IMR-90 (cell line): ENCODE measurements around the gene SFTPB. TPM values are rescaled to one million over a fixed set of nuclear protein-coding genes. Genes with fewer than 3 reads are reported as not detected.
A peak's percentile ranks its signal among the peaks of the same experiment; 100 is the strongest.

Experiments used
- ATAC-seq: fragments of 200-7000 bp; cut with Tn5 transposase; 2 replicates; pipeline ENCODE4 v1.9.1; 2020; ENCODE audit warnings: low read depth, mild to moderate bottlenecking, moderate library complexity
- BruUV-seq: library from RNA; stranded (reverse); fragments of 400-500 nt; replicated peaks from 2 replicates; lab custom pipeline; 2021; lab: Mats Ljungman, UMichigan
- CTCF ChIA-PET: fragments of 300-600 bp; formaldehyde crosslinking; extraction: SDS; loops from one replicate; lab custom pipeline; 2021; ENCODE audit warnings: antibody characterized with exemption; lab: Yijun Ruan, JAX
- POLR2A ChIA-PET: fragments of 300-600 bp; sonication (Branson Sonifier 250); formaldehyde crosslinking; loops from one replicate; lab custom pipeline; 2022; ENCODE audit warnings: antibody characterized with exemption; ENCODE audit not compliant: unreplicated experiment; lab: Charles Lee
- DNase-seq: peaks from one replicate; pipeline ENCODE4 v3.0.0; 2013
- H2AFZ ChIP-seq: replicated peaks from 2 replicates; pipeline ENCODE3; 2013; ENCODE audit warnings: low read length, mild to moderate bottlenecking; ENCODE audit not compliant: poor library complexity
- H2AK5ac ChIP-seq: 2 replicates; pipeline ENCODE4 v1.6.1; 2013; ENCODE audit warnings: low read depth, low read length, inconsistent platforms
- H2AK9ac ChIP-seq: replicated peaks from 2 replicates; pipeline ENCODE3; 2013; ENCODE audit warnings: mild to moderate bottlenecking, low read depth, low read length, moderate library complexity; ENCODE audit not compliant: poor library complexity
- H2BK120ac ChIP-seq: 2 replicates; pipeline ENCODE4 v1.6.1; 2013; ENCODE audit warnings: low read depth, low read length, inconsistent platforms
- H2BK15ac ChIP-seq: 3 replicates; pipeline ENCODE4 v1.6.1; 2013; ENCODE audit warnings: low read depth, low read length, inconsistent platforms
- H2BK20ac ChIP-seq: 2 replicates; pipeline ENCODE4 v1.6.1; 2013; ENCODE audit warnings: low read depth, mild to moderate bottlenecking, inconsistent platforms, low read length, moderate library complexity
- H2BK5ac ChIP-seq: 2 replicates; pipeline ENCODE4 v1.6.1; 2013; ENCODE audit warnings: mild to moderate bottlenecking, low read depth, low read length, inconsistent platforms; ENCODE audit not compliant: poor library complexity, severe bottlenecking
- H3K14ac ChIP-seq: replicated peaks from 2 replicates; pipeline ENCODE4 v1.6.1; 2013; ENCODE audit warnings: low read depth, low read length, inconsistent platforms
- H3K18ac ChIP-seq: 2 replicates; pipeline ENCODE4 v1.6.1; 2013; ENCODE audit warnings: low read depth, low read length, control low read depth
- H3K23ac ChIP-seq: 2 replicates; pipeline ENCODE4 v1.6.1; 2013; ENCODE audit warnings: low read depth, low read length, inconsistent platforms
- H3K27ac ChIP-seq: 2 replicates; pipeline ENCODE4 v1.5.1; 2013; ENCODE audit warnings: mild to moderate bottlenecking, control low read depth, low read length; ENCODE audit not compliant: insufficient read depth
- H3K27me3 ChIP-seq: 2 replicates; pipeline ENCODE4 v1.6.1; 2013; ENCODE audit warnings: low read length; ENCODE audit not compliant: control insufficient read depth, insufficient read depth
- H3K36me3 ChIP-seq: 2 replicates; pipeline ENCODE4 v1.6.1; 2013; ENCODE audit warnings: low read length, mixed read lengths; ENCODE audit not compliant: control insufficient read depth, insufficient read depth
- H3K4ac ChIP-seq: 2 replicates; pipeline ENCODE4 v1.6.1; 2013; ENCODE audit warnings: low read depth, low read length, inconsistent platforms
- H3K4me1 ChIP-seq: 2 replicates; pipeline ENCODE4 v1.6.1; 2013; ENCODE audit warnings: low read length, mixed read lengths; ENCODE audit not compliant: control insufficient read depth, insufficient read depth
- H3K4me2 ChIP-seq: 2 replicates; pipeline ENCODE4 v1.6.1; 2013; ENCODE audit warnings: low read depth, mild to moderate bottlenecking, control low read depth, low read length, moderate library complexity
- H3K4me3 ChIP-seq: 2 replicates; pipeline ENCODE4 v1.5.1; 2013; ENCODE audit warnings: low read depth, mild to moderate bottlenecking, control low read depth, low read length, moderate library complexity; ENCODE audit not compliant: insufficient read depth
- H3K56ac ChIP-seq: 2 replicates; pipeline ENCODE4 v1.6.1; 2013; ENCODE audit warnings: low read length, inconsistent platforms; ENCODE audit not compliant: insufficient read depth; ENCODE audit errors: extremely low read depth
- H3K79me1 ChIP-seq, 2 experiments: 2 replicates each; pipeline ENCODE4 v1.6.1; 2013; ENCODE audit warnings: low read length in 2 of 2, inconsistent platforms in 1 of 2, low read depth in 1 of 2
- H3K9ac ChIP-seq: 2 replicates; pipeline ENCODE4 v1.6.1; 2013; ENCODE audit warnings: low read depth, low read length, control low read depth
- H3K9me1 ChIP-seq: 2 replicates; pipeline ENCODE4 v1.6.1; 2013; ENCODE audit warnings: low read length, inconsistent platforms; ENCODE audit not compliant: insufficient read depth
- H3K9me3 ChIP-seq: 2 replicates; pipeline ENCODE4 v1.6.1; 2013; ENCODE audit warnings: low read length; ENCODE audit not compliant: control insufficient read depth, insufficient read depth
- H4K20me1 ChIP-seq: 2 replicates; pipeline ENCODE4 v1.6.1; 2013; ENCODE audit warnings: low read length, inconsistent platforms; ENCODE audit not compliant: insufficient read depth
- H4K5ac ChIP-seq: 2 replicates; pipeline ENCODE4 v1.6.1; 2013; ENCODE audit warnings: mild to moderate bottlenecking, low read depth, low read length, control low read depth
- H4K8ac ChIP-seq, 2 experiments: 2 replicates each; pipeline ENCODE4 v1.6.1; 2013; ENCODE audit warnings: low read depth in 2 of 2, low read length in 2 of 2, control low read depth in 1 of 2, inconsistent platforms in 1 of 2
- H4K91ac ChIP-seq: 2 replicates; pipeline ENCODE4 v1.6.1; 2013; ENCODE audit warnings: low read depth, low read length, inconsistent platforms; ENCODE audit not compliant: insufficient read depth
- CEBPB ChIP-seq: IDR thresholded peaks from 2 replicates; pipeline ENCODE4 v1.6.1; 2012; ENCODE audit warnings: low read depth, low read length, improper control_type of control experiment
- CHD1 ChIP-seq: IDR thresholded peaks from 2 replicates; pipeline ENCODE4 v1.6.1; 2012; ENCODE audit warnings: low read depth, low read length, improper control_type of control experiment
- FOS ChIP-seq: fragments of 150-350 bp; IDR thresholded peaks from 2 replicates; pipeline ENCODE4 v1.6.1; 2016; ENCODE audit warnings: low read depth, low read length
- MAFK ChIP-seq: IDR thresholded peaks from 2 replicates; pipeline ENCODE4 v1.6.1; 2012; ENCODE audit warnings: low read depth, low read length, improper control_type of control experiment
- MAZ ChIP-seq: IDR thresholded peaks from 2 replicates; pipeline ENCODE4 v1.6.1; 2012; ENCODE audit warnings: low read depth, mild to moderate bottlenecking, low read length, improper control_type of control experiment, moderate library complexity, borderline replicate concordance
- NFE2L2 ChIP-seq: fragments of 150-350 bp; IDR thresholded peaks from 2 replicates; pipeline ENCODE4 v1.6.1; 2016; ENCODE audit warnings: low read depth, mild to moderate bottlenecking, low read length
- POLR2A ChIP-seq: IDR thresholded peaks from 2 replicates; pipeline ENCODE4 v1.6.1; 2012; ENCODE audit warnings: mild to moderate bottlenecking, low read depth, low read length
- RCOR1 ChIP-seq: IDR thresholded peaks from 2 replicates; pipeline ENCODE4 v1.6.1; 2012; ENCODE audit warnings: mild to moderate bottlenecking, low read length, improper control_type of control experiment; ENCODE audit not compliant: insufficient replicate concordance
- RFX5 ChIP-seq: IDR thresholded peaks from 2 replicates; pipeline ENCODE4 v1.8.0; 2012; ENCODE audit warnings: low read depth, mild to moderate bottlenecking, low read length, moderate library complexity
- SMC3 ChIP-seq: fragments of 150-350 bp; IDR thresholded peaks from 2 replicates; pipeline ENCODE4 v1.6.1; 2016; ENCODE audit warnings: low read depth, mild to moderate bottlenecking, antibody characterized with exemption, low read length, moderate library complexity
- WGBS, 2 experiments: methylation state at CpG; one replicate each; pipeline versions ENCODE4 v1.1.5 to v1.1.7; 2013; ENCODE audit warnings: missing lambda C conversion rate in 2 of 2; ENCODE audit not compliant: insufficient read length in 1 of 2; ENCODE audit errors: extremely low coverage in 2 of 2; 5-methylcytosine and 5-hydroxymethylcytosine counted together
- dilution Hi-C: fragments of 300-500 bp; cut with HindIII; formaldehyde crosslinking; loops from one replicate; pipeline ENCODE4 v1.14.3; 2018; ENCODE audit warnings: low sequenced_read_pairs; ENCODE audit not compliant: unreplicated experiment
- in situ Hi-C: fragments of 300-500 bp; cut with MboI; formaldehyde crosslinking; loops from 3 replicates; pipeline ENCODE4 v1.14.3; 2019; ENCODE audit warnings: low sequenced_read_pairs, inconsistent platforms, mixed read lengths
- intact Hi-C: fragments of 100-400 bp; cut with micrococcal nuclease; formaldehyde crosslinking; loops from 2 replicates; pipeline ENCODE4 v1.10.0; 2022
- polyA plus RNA-seq, 3 experiments: library from polyadenylated mRNA; depleted of rRNA; stranded (reverse); fragments of >200 nt; gene quantifications; 2 replicates each; pipeline ENCODE4 v1.2.3, GENCODE V29; 2012; ENCODE audit warnings: low replicate concordance in 1 of 3
- total RNA-seq: library from RNA; depleted of rRNA; stranded (reverse); fragments of >200 nt; gene quantifications from 2 replicates; pipeline ENCODE4 v1.2.3, GENCODE V29; 2012
- TF ChIP-seq, protein P1 (sequence below): conservative IDR thresholded peaks from 2 replicates; pipeline ENCODE4 v1.5.1; 2012; ENCODE audit warnings: mild to moderate bottlenecking, low read depth, low read length, improper control_type of control experiment
- TF ChIP-seq, protein P2 (sequence below): fragments of 150-350 bp; IDR thresholded peaks from 2 replicates; pipeline ENCODE4 v1.6.1; 2016; ENCODE audit warnings: low read depth, mild to moderate bottlenecking, low read length, moderate library complexity, borderline replicate concordance

The SFTPB gene
- total and polyA plus RNA-seq, 2 of the 4 experiments (the other 2 are of a cell fraction) = not detected

DNA sequence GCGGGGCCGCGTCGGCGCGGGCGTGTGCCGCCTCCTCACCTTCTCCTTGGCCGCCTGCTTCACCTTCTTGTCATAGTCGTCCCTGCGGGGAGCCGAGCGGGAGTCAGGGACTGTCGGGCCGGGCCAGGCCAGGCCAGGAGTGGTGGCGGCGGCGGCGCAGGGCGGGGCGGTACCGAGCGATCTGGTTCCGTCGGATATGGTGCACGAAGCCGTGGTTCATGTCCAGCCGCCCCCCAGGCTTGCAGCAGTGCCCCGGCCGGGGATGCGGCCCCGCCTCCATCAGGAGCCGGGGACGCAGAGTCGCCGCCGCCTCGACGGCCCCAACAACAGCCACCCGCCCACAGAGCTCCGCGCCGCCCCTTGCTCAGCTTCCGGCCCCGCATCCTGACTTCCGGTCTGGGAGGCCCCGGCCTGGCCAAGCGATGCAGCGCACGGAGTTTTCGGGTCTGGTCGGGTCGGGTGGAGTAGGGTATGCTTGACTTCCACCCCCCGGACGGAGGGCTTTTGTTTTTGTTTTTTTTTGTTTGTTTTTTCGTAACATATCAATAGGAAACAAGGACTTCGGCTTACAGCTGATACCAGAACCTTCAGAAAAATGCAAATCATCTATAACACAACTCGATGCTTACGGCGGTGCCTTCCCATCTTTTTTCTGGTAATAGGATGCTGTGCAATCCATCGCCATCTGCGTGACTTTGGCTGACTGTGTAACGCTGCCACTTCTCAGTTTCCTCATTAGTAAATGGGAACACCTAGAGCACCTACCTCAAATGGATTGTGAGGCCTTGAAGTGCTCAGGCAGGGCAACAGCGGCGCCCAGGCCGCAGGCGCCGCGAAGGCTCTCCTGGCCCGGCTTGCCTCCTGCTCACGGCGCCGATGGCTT is 56.1 kb downstream of the SFTPB start, which contains the start of gene C2orf68 (continued):
- TF ChIP-seq NFE2L2 = no peak
- TF ChIP-seq POLR2A = peak; percentile 84
- TF ChIP-seq MAZ = peak; percentile 70; the same call in 1 of the 2 replicates

DNA sequence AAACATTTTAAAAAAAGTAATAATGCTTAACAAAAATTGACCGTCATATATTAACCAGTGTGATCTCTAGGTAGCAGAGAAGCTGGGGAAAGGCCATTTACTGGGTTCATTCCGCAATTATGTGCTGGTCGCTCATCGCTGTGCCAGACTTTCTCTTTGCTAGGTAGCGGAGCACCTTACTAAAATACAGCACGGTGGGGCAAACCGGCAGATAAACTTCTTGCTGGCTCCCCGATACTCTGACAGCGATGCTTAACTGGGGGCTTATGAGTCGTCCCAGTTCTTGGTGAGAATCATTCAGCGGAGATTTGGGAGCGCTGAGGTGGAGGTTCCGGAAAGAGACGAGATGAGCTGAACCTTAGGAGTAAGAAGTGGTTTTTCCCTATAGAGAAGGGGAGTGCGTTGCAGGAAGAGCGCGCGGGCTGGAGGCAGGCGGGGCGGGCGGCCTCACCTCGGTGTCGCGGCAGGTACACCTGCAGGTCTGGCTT is 56.7 kb downstream of the SFTPB start:
- H3K4ac ChIP-seq = peak overlapping the region; percentile 67
- CTCF ChIA-PET = interaction anchor here (0.7 kb wide), 1 partner anchor 38 kb away, joined by 3 read pairs; no protein-coding TSS in a partner anchor
- H2AFZ ChIP-seq = peak overlapping the region; percentile 96
- H4K20me1 ChIP-seq = peaks cover 3% of the 10 kb centered on the region; the same call in 1 of the 2 replicates
- peak overlapping the region; percentile 89 for H3K9ac ChIP-seq
- ATAC-seq (peak; percentile 2), DNase-seq (no peak)
- no peak overlapping the region for H2BK120ac ChIP-seq
- H3K14ac ChIP-seq = peak overlapping the region; percentile 80
- peak overlapping the region; percentile 71; the same call in 1 of the 2 replicates for H4K91ac ChIP-seq
- H3K9me1 ChIP-seq = peaks cover 13% of the 10 kb centered on the region
- no peak overlapping the region for H2BK15ac ChIP-seq
- no peaks in the 10 kb centered on the region for H3K27me3 ChIP-seq
- H2BK20ac ChIP-seq = no peak overlapping the region
- H3K9me3 ChIP-seq = no peaks in the 10 kb centered on the region
- H3K36me3 ChIP-seq = peaks cover 21% of the 10 kb centered on the region
- peak overlapping the region; percentile 84 for H3K4me2 ChIP-seq
- POLR2A ChIA-PET = interaction anchor here (0.7 to 1.0 kb wide), 4 partner anchors 12 to 284 kb away, joined by 3 to 6 read pairs (median 4); partner anchors contain the start of genes TGOLN2 and VAMP8
- peak overlapping the region; percentile 78 for H2AK9ac ChIP-seq
- peak overlapping the region; percentile 67 for H3K27ac ChIP-seq
- WGBS, 2 experiments = 0% methylated on average over 5 of the region's 24 CpGs; no CpG with 5 or more reads in 1 of the 2 experiments
- in situ Hi-C loops (no loop called here), intact Hi-C loops (no loop called here), dilution Hi-C loops (no loop called here)
- H3K79me1 ChIP-seq = peaks cover 29 to 57% of the 10 kb centered on the region in 2 experiments
- H4K5ac ChIP-seq = peak overlapping the region; percentile 37
- peak overlapping the region; percentile 28; the same call in 1 of the 2 replicates for H3K23ac ChIP-seq
- peak overlapping the region; percentile 53 to 80; a peak in 3 of 4 replicates for H4K8ac ChIP-seq
- peaks cover 3% of the 10 kb centered on the region for H3K4me1 ChIP-seq
- peak overlapping the region; percentile 59 for H2BK5ac ChIP-seq
- no peak overlapping the region for H3K18ac ChIP-seq
- peak overlapping the region; percentile 83 for H3K4me3 ChIP-seq
- BruUV-seq = no TSS peak
- peak overlapping the region; percentile 88 for H2AK5ac ChIP-seq
- H3K56ac ChIP-seq = peak overlapping the region; percentile 77
- TF ChIP-seq CEBPB = no peak
- TF ChIP-seq SMC3 = no peak
- TF ChIP-seq, protein P1, sequence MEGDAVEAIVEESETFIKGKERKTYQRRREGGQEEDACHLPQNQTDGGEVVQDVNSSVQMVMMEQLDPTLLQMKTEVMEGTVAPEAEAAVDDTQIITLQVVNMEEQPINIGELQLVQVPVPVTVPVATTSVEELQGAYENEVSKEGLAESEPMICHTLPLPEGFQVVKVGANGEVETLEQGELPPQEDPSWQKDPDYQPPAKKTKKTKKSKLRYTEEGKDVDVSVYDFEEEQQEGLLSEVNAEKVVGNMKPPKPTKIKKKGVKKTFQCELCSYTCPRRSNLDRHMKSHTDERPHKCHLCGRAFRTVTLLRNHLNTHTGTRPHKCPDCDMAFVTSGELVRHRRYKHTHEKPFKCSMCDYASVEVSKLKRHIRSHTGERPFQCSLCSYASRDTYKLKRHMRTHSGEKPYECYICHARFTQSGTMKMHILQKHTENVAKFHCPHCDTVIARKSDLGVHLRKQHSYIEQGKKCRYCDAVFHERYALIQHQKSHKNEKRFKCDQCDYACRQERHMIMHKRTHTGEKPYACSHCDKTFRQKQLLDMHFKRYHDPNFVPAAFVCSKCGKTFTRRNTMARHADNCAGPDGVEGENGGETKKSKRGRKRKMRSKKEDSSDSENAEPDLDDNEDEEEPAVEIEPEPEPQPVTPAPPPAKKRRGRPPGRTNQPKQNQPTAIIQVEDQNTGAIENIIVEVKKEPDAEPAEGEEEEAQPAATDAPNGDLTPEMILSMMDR = no peak
- no peak for TF ChIP-seq RFX5
- no peak for TF ChIP-seq CHD1
- TF ChIP-seq, protein P2, sequence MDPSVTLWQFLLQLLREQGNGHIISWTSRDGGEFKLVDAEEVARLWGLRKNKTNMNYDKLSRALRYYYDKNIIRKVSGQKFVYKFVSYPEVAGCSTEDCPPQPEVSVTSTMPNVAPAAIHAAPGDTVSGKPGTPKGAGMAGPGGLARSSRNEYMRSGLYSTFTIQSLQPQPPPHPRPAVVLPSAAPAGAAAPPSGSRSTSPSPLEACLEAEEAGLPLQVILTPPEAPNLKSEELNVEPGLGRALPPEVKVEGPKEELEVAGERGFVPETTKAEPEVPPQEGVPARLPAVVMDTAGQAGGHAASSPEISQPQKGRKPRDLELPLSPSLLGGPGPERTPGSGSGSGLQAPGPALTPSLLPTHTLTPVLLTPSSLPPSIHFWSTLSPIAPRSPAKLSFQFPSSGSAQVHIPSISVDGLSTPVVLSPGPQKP = no peak
- no peak for TF ChIP-seq MAFK
- no peak for TF ChIP-seq RCOR1
- TF ChIP-seq NFE2L2 = no peak
- no peak for TF ChIP-seq POLR2A
- TF ChIP-seq FOS = no peak
